Progenitor cell of endocrine pancreas (in vitro differentiated cells): ENCODE data around the gene PIANP. TPM values are rescaled to one million over a fixed set of nuclear protein-coding genes. Genes with fewer than 3 reads are reported as not detected.
"Not testable (repeated sequence)": the region's sequence is repeated elsewhere in the genome, so short reads cannot be mapped to it uniquely, and the experiment has no call there.

Experiments
- DNase-seq: peaks from one replicate; pipeline ENCODE4 v3.0.0; 2021; ENCODE audit warnings: low spot score; ENCODE audit not compliant: unreplicated experiment
- H3K27ac Mint-ChIP-seq: 2 replicates; pipeline ENCODE4 v1.8.0; 2021; ENCODE audit warnings: mild to moderate bottlenecking, moderate library complexity, mixed read lengths
- H3K27me3 Mint-ChIP-seq: 2 replicates; pipeline ENCODE4 v1.8.0; 2021; ENCODE audit warnings: mixed read lengths
- H3K36me3 Mint-ChIP-seq: 2 replicates; pipeline ENCODE4 v1.8.0; 2022; ENCODE audit warnings: mixed read lengths; ENCODE audit not compliant: insufficient read depth
- H3K4me1 Mint-ChIP-seq: 2 replicates; pipeline ENCODE4 v1.8.0; 2021; ENCODE audit warnings: low read depth, mixed read lengths
- H3K4me3 Mint-ChIP-seq: 2 replicates; pipeline ENCODE4 v1.8.0; 2021; ENCODE audit warnings: low read depth, mild to moderate bottlenecking, moderate library complexity, mixed read lengths
- H3K9me3 Mint-ChIP-seq: 2 replicates; pipeline ENCODE4 v1.8.0; 2021; ENCODE audit warnings: low read depth, mixed read lengths
- CTCF ChIP-seq: fragments of 200-600 bp; sonication (generic); IDR thresholded peaks from one replicate; pipeline ENCODE4 v1.5.0; 2021; ENCODE audit warnings: antibody characterized with exemption, mild to moderate bottlenecking; ENCODE audit not compliant: unreplicated experiment
- total RNA-seq: library from RNA; stranded (reverse); gene quantifications from 2 replicates; pipeline ENCODE4 v1.2.1, GENCODE V29; 2021

PIANP gene
- total RNA-seq, 1 donor from 2014 or later, result 2.4 TPM

GRCh38 chr12:6742834-6743233 is 42.2 kb upstream of the PIANP start:
- H3K9me3 Mint-ChIP-seq, result no peaks in the 10 kb centered on the region
- no peaks in the 10 kb centered on the region for H3K4me1 Mint-ChIP-seq
- no peaks in the 10 kb centered on the region for H3K27me3 Mint-ChIP-seq
- no peak for DNase-seq
- TF ChIP-seq CTCF, result no peak
- no peak overlapping the region for H3K4me3 Mint-ChIP-seq
- no peak overlapping the region for H3K27ac Mint-ChIP-seq
- H3K36me3 Mint-ChIP-seq, result peaks cover 19% of the 10 kb centered on the region

- H3K4me1 Mint-ChIP-seq, H3K27me3 Mint-ChIP-seq, H3K4me3 Mint-ChIP-seq, H3K9me3 Mint-ChIP-seq, DNase-seq, H3K27ac Mint-ChIP-seq: not testable (repeated sequence)
- peaks cover 12% of the 10 kb centered on the region for H3K36me3 Mint-ChIP-seq
Measured at GRCh38 chr12:6742080-6742479, 41.5 kb upstream of the PIANP start.

- TF ChIP-seq CTCF, result no peak
- H3K4me3 Mint-ChIP-seq, result no peak overlapping the region
- H3K4me1 Mint-ChIP-seq, result peaks cover 4% of the 10 kb centered on the region
- H3K27me3 Mint-ChIP-seq, result no peaks in the 10 kb centered on the region
- DNase-seq, result no peak
- H3K36me3 Mint-ChIP-seq, result peaks cover 1% of the 10 kb centered on the region
- H3K27ac Mint-ChIP-seq, result no peak overlapping the region
- no peaks in the 10 kb centered on the region for H3K9me3 Mint-ChIP-seq
Measured at GRCh38 chr12:6736754-6737153, 36.1 kb upstream of the PIANP start.

- Mint-ChIP-seq H3K27ac (peak overlapping the region; percentile 11), H3K27me3 (no peaks in the 10 kb centered on the region), H3K4me1 (peaks cover 4% of the 10 kb centered on the region), H3K9me3 (no peaks in the 10 kb centered on the region), H3K36me3 (peaks cover 9% of the 10 kb centered on the region), H3K4me3 (no peak overlapping the region)
- DNase-seq, result peak; percentile 51
- peak; percentile 89 for TF ChIP-seq CTCF
Measured at GRCh38 chr12:6735448-6736191, 35.0 kb upstream of the PIANP start.

GRCh38 chr12:6734506-6735387 is 34.1 kb upstream of the PIANP start:
- Mint-ChIP-seq H3K4me3 (no peak overlapping the region), H3K27ac (no peak overlapping the region), H3K36me3 (peaks cover 15% of the 10 kb centered on the region), H3K4me1 (peaks cover 4% of the 10 kb centered on the region), H3K27me3 (no peaks in the 10 kb centered on the region), H3K9me3 (no peaks in the 10 kb centered on the region)
- DNase-seq, result no peak
- TF ChIP-seq CTCF, result no peak
